ENCODE data around the gene SERPINA5.

SERPINA5 gene

GRCh38 chr14:94581127-94581999, at the start of gene SERPINA5:
SERPINA5 (plus strand) TSS chr14:94581426; CDS start chr14:94587363, 5,937 bp downstream.
- no peak for DNase-seq (ENCODE audit: low read depth in 3 of 3)

- DNase-seq (ENCODE audit: low read depth in 3 of 3), result no peak
These were observed 48.8 kb upstream of the SERPINA5 start for GRCh38 chr14:94532447-94532846.

- DNase-seq (ENCODE audit: low read depth in 3 of 3), result no peak
These were observed 45.7 kb upstream of the SERPINA5 start for GRCh38 chr14:94535506-94535905.

GRCh38 chr14:94536836-94537235, 44.4 kb upstream of the SERPINA5 start:
- no peak for DNase-seq (ENCODE audit: low read depth in 3 of 3)

- no peak for DNase-seq (ENCODE audit: low read depth in 3 of 3)
These were observed 43.0 kb upstream of the SERPINA5 start for GRCh38 chr14:94538070-94538740.

- DNase-seq (ENCODE audit: low read depth in 3 of 3), result no peak
These were observed 42.0 kb upstream of the SERPINA5 start for GRCh38 chr14:94539181-94539580.

- no peak for DNase-seq (ENCODE audit: low read depth in 3 of 3)
These were observed 41.0 kb upstream of the SERPINA5 start for GRCh38 chr14:94540031-94540794.

- no peak for DNase-seq (ENCODE audit: low read depth in 3 of 3)
These were observed 39.8 kb upstream of the SERPINA5 start for GRCh38 chr14:94541234-94541975.

- no peak for DNase-seq (ENCODE audit: low read depth in 3 of 3)
These were observed 39.0 kb upstream of the SERPINA5 start for GRCh38 chr14:94542111-94542810.

GRCh38 chr14:94542811-94543440, 38.3 kb upstream of the SERPINA5 start:
- no peak for DNase-seq (ENCODE audit: low read depth in 3 of 3)

GRCh38 chr14:94543449-94544124, 37.6 kb upstream of the SERPINA5 start:
- DNase-seq (ENCODE audit: low read depth in 3 of 3), result no peak

- DNase-seq (ENCODE audit: low read depth in 3 of 3), result no peak
These were observed 36.5 kb upstream of the SERPINA5 start for GRCh38 chr14:94544726-94545125.

GRCh38 chr14:94545131-94545841, 35.9 kb upstream of the SERPINA5 start:
- no peak for DNase-seq (ENCODE audit: low read depth in 3 of 3)

GRCh38 chr14:94547151-94547680, 34.0 kb upstream of the SERPINA5 start:
- DNase-seq (ENCODE audit: low read depth in 3 of 3), result no peak

GRCh38 chr14:94547726-94548125, 33.5 kb upstream of the SERPINA5 start:
- DNase-seq (ENCODE audit: low read depth in 3 of 3), result no peak

GRCh38 chr14:94548131-94548998, 32.9 kb upstream of the SERPINA5 start:
- DNase-seq (ENCODE audit: low read depth in 3 of 3), result no peak

- peak; percentile 3 to 49 (median 18) for DNase-seq (ENCODE audit: low read depth in 3 of 3)
These were observed 31.9 kb upstream of the SERPINA5 start for GRCh38 chr14:94548999-94549985.
